HepG2 (cell line): ENCODE measurements around the gene IL17RA. TPM values are rescaled to one million over a fixed set of nuclear protein-coding genes. Genes with fewer than 3 reads are reported as not detected.

ENCODE experiments used
- ATAC-seq: fragments of 200-7000 bp; cut with Tn5 transposase; 3 replicates; pipeline ENCODE4 v1.9.1; 2020; ENCODE audit warnings: mild to moderate bottlenecking, moderate library complexity
- BruUV-seq: library from RNA; stranded (reverse); fragments of 400-500 nt; replicated peaks from 2 replicates; lab custom pipeline; 2021; lab: Mats Ljungman, UMichigan
- CTCF ChIA-PET: fragments of 300-600 bp; formaldehyde crosslinking; extraction: SDS; loops from one replicate; lab custom pipeline; 2021; ENCODE audit warnings: low total read pairs, inconsistent platforms, low intra/inter-chr PET ratio; lab: Yijun Ruan, JAX
- POLR2A ChIA-PET: fragments of 350-600 bp; sonication (Branson Sonifier 250); formaldehyde crosslinking; loops from one replicate; lab custom pipeline; 2020; ENCODE audit warnings: antibody characterized with exemption, inconsistent platforms; lab: Yijun Ruan, JAX
- DNase-seq: peaks from one replicate; pipeline ENCODE4 v3.0.0-alpha.2; 2015; ENCODE audit warnings: low spot score
- FAIRE-seq: peaks from 3 replicates; lab custom pipeline; 2011; peaks lifted over from hg19 to GRCh38; lab: Jason Lieb, UNC
- H2AFZ ChIP-seq: one replicate; pipeline ENCODE4 v1.6.1; 2011; ENCODE audit warnings: low read length, inconsistent platforms
- H3K27ac ChIP-seq: fragments of 300-600 bp; 3 replicates; pipeline ENCODE4 v1.8.0; 2011; ENCODE audit warnings: mixed run types, mild to moderate bottlenecking, mixed read lengths, low read length, inconsistent platforms; ENCODE audit not compliant: insufficient read depth; ENCODE audit errors: extremely low read length
- H3K27me3 ChIP-seq, 2 experiments: fragments of 200-600 bp in 1 of 2; 2 replicates in 1 of 2; 3 replicates in 1 of 2; pipeline versions ENCODE4 v1.6.0 to v1.8.0; 2011; ENCODE audit warnings: low read length in 2 of 2, mild to moderate bottlenecking in 2 of 2, moderate library complexity in 2 of 2, inconsistent platforms in 1 of 2; ENCODE audit not compliant: insufficient read depth in 2 of 2, control insufficient read depth in 1 of 2
- H3K36me3 ChIP-seq, 2 experiments: fragments of 200-600 bp in 1 of 2; replicated peaks in 1 of 2; 2 replicates in 1 of 2; 3 replicates in 1 of 2; pipeline versions ENCODE4 v1.5.1 to v1.8.0; 2011; ENCODE audit warnings: low read length in 2 of 2, inconsistent platforms in 1 of 2; ENCODE audit not compliant: insufficient read depth in 2 of 2, control insufficient read depth in 1 of 2
- H3K4me1 ChIP-seq: 2 replicates; pipeline ENCODE4 v1.5.1; 2012; ENCODE audit warnings: low read length, inconsistent platforms; ENCODE audit not compliant: insufficient read depth
- H3K4me2 ChIP-seq: 2 replicates; pipeline ENCODE4 v1.6.0; 2011; ENCODE audit warnings: low read depth, low read length, inconsistent platforms
- H3K4me3 ChIP-seq, 3 experiments: fragments of 200-600 bp in 1 of 3; sonication (generic), shearing (Covaris generic) in 1 of 3; replicated peaks in 1 of 3; 2 replicates each; pipeline ENCODE4 v1.5.1; 2011 to 2016; ENCODE audit warnings: low read length in 3 of 3, inconsistent platforms in 2 of 3, low read depth in 2 of 3, mild to moderate bottlenecking in 2 of 3, control low read depth in 1 of 3, mixed read lengths in 1 of 3; ENCODE audit not compliant: insufficient read depth in 1 of 3
- H3K79me2 ChIP-seq: one replicate; pipeline ENCODE4 v1.6.1; 2011; ENCODE audit warnings: low read length, inconsistent platforms; ENCODE audit not compliant: insufficient read depth
- H3K9ac ChIP-seq: 2 replicates; pipeline ENCODE4 v1.6.0; 2011; ENCODE audit warnings: mild to moderate bottlenecking, low read depth, low read length, inconsistent platforms; ENCODE audit not compliant: insufficient read depth
- H3K9me3 ChIP-seq: 2 replicates; pipeline ENCODE4 v1.5.1; 2012; ENCODE audit warnings: mild to moderate bottlenecking, low read length
- H4K20me1 ChIP-seq: 2 replicates; pipeline ENCODE4 v1.6.0; 2011; ENCODE audit warnings: inconsistent platforms, mild to moderate bottlenecking, low read length, moderate library complexity; ENCODE audit not compliant: insufficient read depth
- BORCS8-MEF2B ChIP-seq: sonication (generic); formaldehyde crosslinking; IDR thresholded peaks from 2 replicates; pipeline ENCODE4 v1.8.0; 2022; ENCODE audit warnings: mild to moderate bottlenecking, missing genetic modification reagents
- FOXA3 ChIP-seq: IDR thresholded peaks from 2 replicates; pipeline ENCODE4 v1.6.1; 2016; ENCODE audit warnings: missing genetic modification reagents, missing compliant biosample characterization
- IRX3 ChIP-seq: sonication (generic); formaldehyde crosslinking; IDR thresholded peaks from 2 replicates; pipeline ENCODE4 v1.8.1; 2023; ENCODE audit warnings: mild to moderate bottlenecking, low read depth, missing genetic modification reagents, borderline replicate concordance
- JUND ChIP-seq: sonication (generic); formaldehyde crosslinking; IDR thresholded peaks from 2 replicates; pipeline ENCODE4 v1.8.0; 2022; ENCODE audit warnings: mild to moderate bottlenecking, missing genetic modification reagents
- MED8 ChIP-seq: sonication (generic); formaldehyde crosslinking; IDR thresholded peaks from 2 replicates; pipeline ENCODE4 v1.8.1; 2023; ENCODE audit warnings: mild to moderate bottlenecking, missing genetic modification reagents; ENCODE audit not compliant: insufficient replicate concordance
- NFRKB ChIP-seq: fragments of 450-650 bp; IDR thresholded peaks from 2 replicates; pipeline ENCODE4 v1.6.1; 2017
- PCBP1 ChIP-seq: fragments of 200-400 bp; formaldehyde crosslinking; IDR thresholded peaks from 2 replicates; pipeline ENCODE4 v1.6.1; 2017; ENCODE audit warnings: mild to moderate bottlenecking, low read depth, low read length, borderline replicate concordance
- ZNF253 ChIP-seq: sonication (generic); formaldehyde crosslinking; IDR thresholded peaks from 2 replicates; pipeline ENCODE4 v1.8.0; 2022; ENCODE audit warnings: mild to moderate bottlenecking, missing genetic modification reagents, borderline replicate concordance
- ZNF446 ChIP-seq: sonication (generic); formaldehyde crosslinking; IDR thresholded peaks from 2 replicates; pipeline ENCODE4 v1.5.0; 2020; ENCODE audit warnings: mild to moderate bottlenecking, missing genetic modification reagents
- ZNF614 ChIP-seq: IDR thresholded peaks from 2 replicates; pipeline ENCODE4 v1.6.1; 2018; ENCODE audit warnings: missing biosample characterization, missing genetic modification reagents, inconsistent platforms, borderline replicate concordance
- ZNF616 ChIP-seq: sonication (generic); formaldehyde crosslinking; IDR thresholded peaks from 2 replicates; pipeline ENCODE4 v1.5.0; 2020; ENCODE audit warnings: low read depth, mild to moderate bottlenecking, missing genetic modification reagents
- ZSCAN20 ChIP-seq: sonication (generic); formaldehyde crosslinking; IDR thresholded peaks from 2 replicates; pipeline ENCODE4 v1.4.0; 2020; ENCODE audit warnings: missing genetic modification reagents, mild to moderate bottlenecking, borderline replicate concordance
- WGBS: methylation state at CpG from one replicate; pipeline ENCODE4 v1.1.6; 2017; ENCODE audit warnings: low lambda C conversion rate; 5-methylcytosine and 5-hydroxymethylcytosine counted together
- in situ Hi-C: cut with HindIII; loops from 2 replicates; pipeline ENCODE4 v1.10.0; 2017; ENCODE audit warnings: low pct_unique_long_range_greater_than_20kb; ENCODE audit not compliant: extremely low pct_ligation_motif_present
- intact Hi-C: fragments of 100-400 bp; cut with micrococcal nuclease; formaldehyde crosslinking; loops from one replicate; pipeline ENCODE4 v1.10.0; 2022; ENCODE audit not compliant: unreplicated experiment
- polyA plus RNA-seq, 8 experiments: library from polyadenylated mRNA; depleted of rRNA in 3 of 8; stranded (reverse) in 7 of 8; unstranded in 1 of 8; fragments of >200 nt; fragmentation: Illumina TruSeq in 4 of 8; extraction: Trizol in 4 of 8; gene quantifications; 2 replicates each; pipeline versions ENCODE4 v1.2.1 to v1.2.3, GENCODE V29; 2011 to 2016; ENCODE audit warnings: low read depth in 4 of 8, missing spikeins in 1 of 8, mixed read lengths in 1 of 8; ENCODE audit not compliant: insufficient read depth in 1 of 8
- total RNA-seq, 5 experiments: library from RNA; depleted of rRNA; stranded (reverse); fragments of >200 nt; fragmentation: Illumina TruSeq; extraction: Trizol; gene quantifications; 2 replicates each; pipeline ENCODE4 v1.2.3, GENCODE V29; 2016; ENCODE audit warnings: low read depth in 1 of 5
- TF ChIP-seq, protein P1 (sequence below): sonication (generic); IDR thresholded peaks from 2 replicates; pipeline ENCODE4 v1.6.1; 2016; ENCODE audit warnings: low read depth, borderline replicate concordance

The IL17RA gene
- total and polyA plus RNA-seq, 2 of the 13 experiments (the other 11 are each of a cell fraction or from before 2014, with no cell fraction given): 2.5 to 8.2 TPM

- CTCF ChIA-PET: no interaction called here
- Histone ChIP-seq H3K9ac (no peak overlapping the region), H3K9me3 (no peaks in the 10 kb centered on the region), H3K36me3 (peaks cover 6 to 22% of the 10 kb centered on the region in 2 experiments; a peak in 3 of 5 replicates), H4K20me1 (no peaks in the 10 kb centered on the region), H3K4me1 (no peaks in the 10 kb centered on the region), H3K79me2 (no peaks in the 10 kb centered on the region), H2AFZ (no peak overlapping the region), H3K4me2 (no peak overlapping the region), H3K27ac (no peak overlapping the region), H3K4me3 (no peak overlapping the region), H3K27me3 (no peaks in the 10 kb centered on the region)
- ATAC-seq: no peak
- POLR2A ChIA-PET: no interaction called here
- TF ChIP-seq BORCS8-MEF2B (no peak), ZNF616 (CRISPR knock-in tag) (no peak), PCBP1 (no peak), FOXA3 (CRISPR knock-in tag) (no peak), JUND (CRISPR knock-in tag) (no peak), ZNF446 (CRISPR knock-in tag) (no peak), NFRKB (no peak), ZNF614 (CRISPR knock-in tag) (no peak), ZSCAN20 (CRISPR knock-in tag) (no peak), IRX3 (no peak), MED8 (CRISPR knock-in tag) (no peak), ZNF253 (no peak)
- TF ChIP-seq, protein P1, sequence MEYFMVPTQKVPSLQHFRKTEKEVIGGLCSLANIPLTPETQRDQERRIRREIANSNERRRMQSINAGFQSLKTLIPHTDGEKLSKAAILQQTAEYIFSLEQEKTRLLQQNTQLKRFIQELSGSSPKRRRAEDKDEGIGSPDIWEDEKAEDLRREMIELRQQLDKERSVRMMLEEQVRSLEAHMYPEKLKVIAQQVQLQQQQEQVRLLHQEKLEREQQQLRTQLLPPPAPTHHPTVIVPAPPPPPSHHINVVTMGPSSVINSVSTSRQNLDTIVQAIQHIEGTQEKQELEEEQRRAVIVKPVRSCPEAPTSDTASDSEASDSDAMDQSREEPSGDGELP: no peak
- no TSS peak for BruUV-seq
- in situ Hi-C loops (no loop called here), intact Hi-C loops (no loop called here)
- DNase-seq: no peak
- no peak for FAIRE-seq
- WGBS: 97% methylated on average over 6 of the region's 6 CpGs
Measured at GRCh38 chr22:17097062-17097461, 12.3 kb downstream of the IL17RA start.
